22Rv1 (cell line): ENCODE data around the gene ERGIC2.

ENCODE experiments used
- CTCF ChIP-seq: fragments of 450-650 bp; IDR thresholded peaks from 2 replicates; pipeline ENCODE4 v1.5.1; 2017; ENCODE audit warnings: mild to moderate bottlenecking
- ZFX ChIP-seq: fragments of 450-650 bp; IDR thresholded peaks from 2 replicates; pipeline ENCODE4 v1.6.1; 2017; ENCODE audit warnings: antibody characterized with exemption, borderline replicate concordance

GRCh38 chr12:29299633-29300032, 81.3 kb downstream of the ERGIC2 start:
- TF ChIP-seq CTCF = no peak
- no peak for TF ChIP-seq ZFX
